ENCODE results near the gene CCDC167. TPM values are rescaled to one million over a fixed set of nuclear protein-coding genes. Genes with fewer than 3 reads are reported as not detected.

CCDC167 gene
- total and polyA plus RNA-seq, 2 donors (not counting 1 experiment from before 2014, with no cell fraction given) = 8.3 to 35.7 TPM

DNA sequence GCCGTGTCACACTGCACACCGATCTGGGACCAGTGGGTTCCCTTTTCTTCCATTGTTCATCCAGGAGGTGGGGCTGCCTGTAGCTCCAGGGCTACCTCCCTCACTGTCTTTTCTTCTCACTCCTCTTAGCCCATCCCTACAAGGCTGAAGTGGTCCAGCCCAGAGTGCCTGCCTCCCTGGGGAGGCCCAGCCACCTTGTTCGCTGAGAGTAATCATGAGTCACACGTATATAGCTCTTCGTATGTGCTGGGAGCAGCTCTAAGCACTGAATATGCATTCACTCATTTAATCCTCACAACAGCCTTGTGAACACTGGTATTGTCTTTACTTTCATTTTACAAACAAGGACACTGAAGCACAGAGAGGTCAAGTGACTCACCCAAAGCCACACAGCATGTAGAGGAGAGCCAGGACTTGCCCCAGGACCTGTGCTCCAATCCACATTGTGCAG lies 14.7 kb upstream of the CCDC167 start:
- Histone ChIP-seq H2AFZ (ENCODE audit: low read length) (no peak overlapping the region), H3K79me2 (ENCODE audit: control insufficient read depth, insufficient read depth, low read length) (no peaks in the 10 kb centered on the region), H3K4me2 (ENCODE audit: extremely low read depth, insufficient read depth, low read length) (no peak overlapping the region), H3K27me3 (ENCODE audit: control insufficient read depth, insufficient read depth, low read length) (peaks cover 44% of the 10 kb centered on the region), H3K9ac (ENCODE audit: insufficient read depth, low read length) (no peak overlapping the region), H4K20me1 (ENCODE audit: control insufficient read depth, extremely low read depth, insufficient read depth, low read length) (no peaks in the 10 kb centered on the region), H3K27ac (ENCODE audit: insufficient read depth, low read length) (no peak overlapping the region), H3K4me3 (replicated peaks in 1 of 4; ENCODE audit: control extremely low read depth in 1 of 4, insufficient read depth in 1 of 4, low read depth in 3 of 4, low read length in 4 of 4) (no peak overlapping the region), H3K36me3 (ENCODE audit: control insufficient read depth, insufficient read depth, low read length) (no peaks in the 10 kb centered on the region), H3K9me3 (ENCODE audit: control insufficient read depth, insufficient read depth, low read depth, low read length) (no peaks in the 10 kb centered on the region), H3K4me1 (ENCODE audit: control insufficient read depth, extremely low read depth, insufficient read depth, low read length) (peaks cover 3% of the 10 kb centered on the region)
- DNase-seq (ENCODE audit: low read depth in 2 of 2) = peak; percentile 28 to 64
- TF ChIP-seq, protein P1, sequence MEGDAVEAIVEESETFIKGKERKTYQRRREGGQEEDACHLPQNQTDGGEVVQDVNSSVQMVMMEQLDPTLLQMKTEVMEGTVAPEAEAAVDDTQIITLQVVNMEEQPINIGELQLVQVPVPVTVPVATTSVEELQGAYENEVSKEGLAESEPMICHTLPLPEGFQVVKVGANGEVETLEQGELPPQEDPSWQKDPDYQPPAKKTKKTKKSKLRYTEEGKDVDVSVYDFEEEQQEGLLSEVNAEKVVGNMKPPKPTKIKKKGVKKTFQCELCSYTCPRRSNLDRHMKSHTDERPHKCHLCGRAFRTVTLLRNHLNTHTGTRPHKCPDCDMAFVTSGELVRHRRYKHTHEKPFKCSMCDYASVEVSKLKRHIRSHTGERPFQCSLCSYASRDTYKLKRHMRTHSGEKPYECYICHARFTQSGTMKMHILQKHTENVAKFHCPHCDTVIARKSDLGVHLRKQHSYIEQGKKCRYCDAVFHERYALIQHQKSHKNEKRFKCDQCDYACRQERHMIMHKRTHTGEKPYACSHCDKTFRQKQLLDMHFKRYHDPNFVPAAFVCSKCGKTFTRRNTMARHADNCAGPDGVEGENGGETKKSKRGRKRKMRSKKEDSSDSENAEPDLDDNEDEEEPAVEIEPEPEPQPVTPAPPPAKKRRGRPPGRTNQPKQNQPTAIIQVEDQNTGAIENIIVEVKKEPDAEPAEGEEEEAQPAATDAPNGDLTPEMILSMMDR (conservative IDR thresholded peaks at IDR 0.05 in 1 of 2, IDR thresholded peaks at IDR 0.05 in 1 of 2; ENCODE audit: low read depth in 1 of 2, low read length in 2 of 2) = no peak
- TF ChIP-seq EZH2 (IDR thresholded peaks at IDR 0.05; ENCODE audit: low read length, missing control alignments) = no peak

DNA sequence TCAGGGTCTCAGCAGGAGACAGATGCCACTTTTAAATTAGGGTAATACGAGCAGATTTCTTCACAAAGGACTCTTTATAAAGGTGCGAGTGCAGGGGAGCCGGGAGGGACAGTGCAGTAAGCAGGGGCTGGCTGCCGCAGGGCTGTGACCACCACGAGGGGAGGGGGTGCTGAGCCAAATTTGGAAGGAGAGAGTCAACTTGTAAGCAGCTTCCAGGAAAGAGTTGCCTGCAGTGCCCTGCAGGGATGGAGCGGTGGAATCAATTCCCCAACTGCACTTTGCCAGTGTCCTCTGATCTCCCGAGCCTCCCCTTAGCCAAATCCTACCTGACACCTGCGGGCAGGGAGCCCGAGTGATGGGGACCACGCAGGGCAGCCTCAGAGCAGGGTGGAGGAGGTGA lies 13.9 kb upstream of the CCDC167 start:
- H3K36me3 ChIP-seq (ENCODE audit: control insufficient read depth, insufficient read depth, low read length) = no peaks in the 10 kb centered on the region
- H3K4me2 ChIP-seq (ENCODE audit: extremely low read depth, insufficient read depth, low read length) = no peak overlapping the region
- no peaks in the 10 kb centered on the region for H3K79me2 ChIP-seq (ENCODE audit: control insufficient read depth, insufficient read depth, low read length)
- H3K27me3 ChIP-seq (ENCODE audit: control insufficient read depth, insufficient read depth, low read length) = peaks cover 44% of the 10 kb centered on the region
- no peak overlapping the region for H2AFZ ChIP-seq (ENCODE audit: low read length)
- H3K4me1 ChIP-seq (ENCODE audit: control insufficient read depth, extremely low read depth, insufficient read depth, low read length) = peaks cover 3% of the 10 kb centered on the region
- no peak overlapping the region for H3K9ac ChIP-seq (ENCODE audit: insufficient read depth, low read length)
- TF ChIP-seq, protein P1 (conservative IDR thresholded peaks at IDR 0.05 in 1 of 2, IDR thresholded peaks at IDR 0.05 in 1 of 2; ENCODE audit: low read depth in 1 of 2, low read length in 2 of 2) = no peak
- no peak for TF ChIP-seq EZH2 (IDR thresholded peaks at IDR 0.05; ENCODE audit: low read length, missing control alignments)
- H3K4me3 ChIP-seq (replicated peaks in 1 of 4; ENCODE audit: control extremely low read depth in 1 of 4, insufficient read depth in 1 of 4, low read depth in 3 of 4, low read length in 4 of 4) = no peak overlapping the region
- no peaks in the 10 kb centered on the region for H4K20me1 ChIP-seq (ENCODE audit: control insufficient read depth, extremely low read depth, insufficient read depth, low read length)
- DNase-seq (ENCODE audit: low read depth in 2 of 2) = no peak
- no peak overlapping the region for H3K27ac ChIP-seq (ENCODE audit: insufficient read depth, low read length)
- no peaks in the 10 kb centered on the region for H3K9me3 ChIP-seq (ENCODE audit: control insufficient read depth, insufficient read depth, low read depth, low read length)

GRCh38 chr6:37513155-37513554 lies 13.5 kb upstream of the CCDC167 start:
- H3K9me3 ChIP-seq (ENCODE audit: control insufficient read depth, insufficient read depth, low read depth, low read length) = no peaks in the 10 kb centered on the region
- no peak overlapping the region for H3K4me3 ChIP-seq (replicated peaks in 1 of 4; ENCODE audit: control extremely low read depth in 1 of 4, insufficient read depth in 1 of 4, low read depth in 3 of 4, low read length in 4 of 4)
- H4K20me1 ChIP-seq (ENCODE audit: control insufficient read depth, extremely low read depth, insufficient read depth, low read length) = no peaks in the 10 kb centered on the region
- H3K27me3 ChIP-seq (ENCODE audit: control insufficient read depth, insufficient read depth, low read length) = peaks cover 41% of the 10 kb centered on the region
- no peak for DNase-seq (ENCODE audit: low read depth in 2 of 2)
- H3K79me2 ChIP-seq (ENCODE audit: control insufficient read depth, insufficient read depth, low read length) = no peaks in the 10 kb centered on the region
- no peak overlapping the region for H3K9ac ChIP-seq (ENCODE audit: insufficient read depth, low read length)
- TF ChIP-seq EZH2 (IDR thresholded peaks at IDR 0.05; ENCODE audit: low read length, missing control alignments) = no peak
- TF ChIP-seq, protein P1 (conservative IDR thresholded peaks at IDR 0.05 in 1 of 2, IDR thresholded peaks at IDR 0.05 in 1 of 2; ENCODE audit: low read depth in 1 of 2, low read length in 2 of 2) = no peak
- no peaks in the 10 kb centered on the region for H3K36me3 ChIP-seq (ENCODE audit: control insufficient read depth, insufficient read depth, low read length)
- H3K4me1 ChIP-seq (ENCODE audit: control insufficient read depth, extremely low read depth, insufficient read depth, low read length) = peaks cover 3% of the 10 kb centered on the region
- H2AFZ ChIP-seq (ENCODE audit: low read length) = no peak overlapping the region
- no peak overlapping the region for H3K27ac ChIP-seq (ENCODE audit: insufficient read depth, low read length)
- no peak overlapping the region for H3K4me2 ChIP-seq (ENCODE audit: extremely low read depth, insufficient read depth, low read length)

Data from fibroblast of lung (primary cell).